ENCODE results near the gene KRTAP15-1. TPM values are rescaled to one million over a fixed set of nuclear protein-coding genes. Genes with fewer than 3 reads are reported as not detected.

Gene KRTAP15-1
- total RNA-seq, 1 experiment from 2014 or later: not detected

DNA sequence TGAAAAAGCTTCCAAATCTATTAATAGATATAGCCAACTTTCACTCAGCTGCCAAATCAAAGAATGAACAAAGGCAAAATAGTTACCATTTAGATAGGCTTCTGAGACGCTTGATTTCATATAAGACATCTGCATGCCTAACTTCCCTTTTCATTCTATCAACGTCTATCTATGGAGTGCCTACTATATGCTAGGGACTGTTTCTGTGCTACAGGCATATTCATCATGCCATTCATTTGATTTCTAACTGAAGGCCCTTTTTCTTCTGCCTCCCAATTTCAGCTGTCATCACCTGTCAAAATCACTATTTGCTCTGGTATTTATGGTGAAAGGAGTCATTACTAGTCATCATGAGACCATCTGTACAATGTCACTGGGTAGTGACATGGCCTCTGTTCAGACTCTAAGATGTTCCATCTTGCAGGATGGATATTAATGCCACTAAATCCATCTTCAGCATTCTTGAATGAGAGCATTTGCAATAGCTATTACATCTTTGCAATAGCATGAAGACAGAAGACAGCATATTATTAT lies 48.5 kb upstream of the KRTAP15-1 start:
- Mint-ChIP-seq H3K27me3 (ENCODE audit: low read depth) (no peaks in the 10 kb centered on the region), H3K4me1 (no peaks in the 10 kb centered on the region), H3K36me3 (no peaks in the 10 kb centered on the region), H3K9me3 (peaks cover 17% of the 10 kb centered on the region), H3K4me3 (no peak overlapping the region), H3K27ac (no peak overlapping the region)
- DNase-seq (ENCODE audit: low spot score) (no peak), ATAC-seq (no peak)
- CTCF ChIA-PET: interaction anchor here (1.3 kb wide), 1 partner anchor 17 kb away, joined by 5 read pairs; no protein-coding TSS in a partner anchor
- POLR2A ChIA-PET: no interaction called here
- TF ChIP-seq JUN (CRISPR knock-in tag; IDR thresholded peaks at IDR 0.05) (no peak), ATF1 (CRISPR knock-in tag; IDR thresholded peaks at IDR 0.05) (no peak), CBFB (CRISPR knock-in tag; IDR thresholded peaks at IDR 0.05; ENCODE audit: low read depth) (no peak)

- H3K4me1 Mint-ChIP-seq: no peaks in the 10 kb centered on the region
- CTCF ChIA-PET: interaction anchor here (2.5 kb wide), 1 partner anchor 13 kb away, joined by 7 read pairs; no protein-coding TSS in a partner anchor
- H3K9me3 Mint-ChIP-seq: peaks cover 6% of the 10 kb centered on the region
- DNase-seq (ENCODE audit: low spot score) (no peak), ATAC-seq (no peak)
- no peak within 1 kb of the TSS for H3K27ac Mint-ChIP-seq
- H3K4me3 Mint-ChIP-seq: no peak within 1 kb of the TSS
- TF ChIP-seq ARID4B (CRISPR knock-in tag; IDR thresholded peaks at IDR 0.05; ENCODE audit: borderline replicate concordance) (no peak), FOXP1 (CRISPR knock-in tag; IDR thresholded peaks at IDR 0.05; ENCODE audit: borderline replicate concordance) (no peak), CBFB (CRISPR knock-in tag; IDR thresholded peaks at IDR 0.05; ENCODE audit: low read depth) (no peak), MLX (CRISPR knock-in tag; IDR thresholded peaks at IDR 0.05) (no peak), ZNF671 (CRISPR knock-in tag; IDR thresholded peaks at IDR 0.05) (no peak), NR2C2 (CRISPR knock-in tag; IDR thresholded peaks at IDR 0.05) (no peak), FOXK1 (CRISPR knock-in tag; IDR thresholded peaks at IDR 0.05) (no peak)
- TF ChIP-seq, protein P1, sequence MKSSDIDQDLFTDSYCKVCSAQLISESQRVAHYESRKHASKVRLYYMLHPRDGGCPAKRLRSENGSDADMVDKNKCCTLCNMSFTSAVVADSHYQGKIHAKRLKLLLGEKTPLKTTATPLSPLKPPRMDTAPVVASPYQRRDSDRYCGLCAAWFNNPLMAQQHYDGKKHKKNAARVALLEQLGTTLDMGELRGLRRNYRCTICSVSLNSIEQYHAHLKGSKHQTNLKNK (CRISPR knock-in tag; IDR thresholded peaks at IDR 0.05): no peak
- TF ChIP-seq, protein P2, sequence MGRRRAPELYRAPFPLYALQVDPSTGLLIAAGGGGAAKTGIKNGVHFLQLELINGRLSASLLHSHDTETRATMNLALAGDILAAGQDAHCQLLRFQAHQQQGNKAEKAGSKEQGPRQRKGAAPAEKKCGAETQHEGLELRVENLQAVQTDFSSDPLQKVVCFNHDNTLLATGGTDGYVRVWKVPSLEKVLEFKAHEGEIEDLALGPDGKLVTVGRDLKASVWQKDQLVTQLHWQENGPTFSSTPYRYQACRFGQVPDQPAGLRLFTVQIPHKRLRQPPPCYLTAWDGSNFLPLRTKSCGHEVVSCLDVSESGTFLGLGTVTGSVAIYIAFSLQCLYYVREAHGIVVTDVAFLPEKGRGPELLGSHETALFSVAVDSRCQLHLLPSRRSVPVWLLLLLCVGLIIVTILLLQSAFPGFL (CRISPR knock-in tag; IDR thresholded peaks at IDR 0.05; ENCODE audit: borderline replicate concordance): no peak
- TF ChIP-seq, protein P3, sequence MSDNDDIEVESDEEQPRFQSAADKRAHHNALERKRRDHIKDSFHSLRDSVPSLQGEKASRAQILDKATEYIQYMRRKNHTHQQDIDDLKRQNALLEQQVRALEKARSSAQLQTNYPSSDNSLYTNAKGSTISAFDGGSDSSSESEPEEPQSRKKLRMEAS (CRISPR knock-in tag; IDR thresholded peaks at IDR 0.05): no peak
- TF ChIP-seq, protein P4, sequence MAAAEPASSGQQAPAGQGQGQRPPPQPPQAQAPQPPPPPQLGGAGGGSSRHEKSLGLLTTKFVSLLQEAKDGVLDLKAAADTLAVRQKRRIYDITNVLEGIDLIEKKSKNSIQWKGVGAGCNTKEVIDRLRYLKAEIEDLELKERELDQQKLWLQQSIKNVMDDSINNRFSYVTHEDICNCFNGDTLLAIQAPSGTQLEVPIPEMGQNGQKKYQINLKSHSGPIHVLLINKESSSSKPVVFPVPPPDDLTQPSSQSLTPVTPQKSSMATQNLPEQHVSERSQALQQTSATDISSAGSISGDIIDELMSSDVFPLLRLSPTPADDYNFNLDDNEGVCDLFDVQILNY (CRISPR knock-in tag; IDR thresholded peaks at IDR 0.05): no peak
- H3K36me3 Mint-ChIP-seq: no peaks in the 10 kb centered on the region
- POLR2A ChIA-PET: no interaction called here
- no peaks in the 10 kb centered on the region for H3K27me3 Mint-ChIP-seq (ENCODE audit: low read depth)
These were observed 44.3 kb upstream of the KRTAP15-1 start, which contains the start of gene KRTAP13-1 for GRCh38 chr21:30395731-30396130. KRTAP13-1 (plus strand) TSS chr21:30396031; CDS start chr21:30396087, 56 bp downstream.
